GM18907 (cell line): ENCODE results near the gene TPD52L1.
"Not testable (repeated sequence)": the region's sequence is repeated elsewhere in the genome, so short reads cannot be mapped to it uniquely, and the experiment has no call there.

Experiments used
- ATAC-seq: cut with Tn5 transposase; IDR thresholded peaks from one replicate; pipeline ENCODE4 v1.9.1; 2021; ENCODE audit warnings: mild to moderate bottlenecking, moderate library complexity; ENCODE audit not compliant: unreplicated experiment

The TPD52L1 gene

DNA sequence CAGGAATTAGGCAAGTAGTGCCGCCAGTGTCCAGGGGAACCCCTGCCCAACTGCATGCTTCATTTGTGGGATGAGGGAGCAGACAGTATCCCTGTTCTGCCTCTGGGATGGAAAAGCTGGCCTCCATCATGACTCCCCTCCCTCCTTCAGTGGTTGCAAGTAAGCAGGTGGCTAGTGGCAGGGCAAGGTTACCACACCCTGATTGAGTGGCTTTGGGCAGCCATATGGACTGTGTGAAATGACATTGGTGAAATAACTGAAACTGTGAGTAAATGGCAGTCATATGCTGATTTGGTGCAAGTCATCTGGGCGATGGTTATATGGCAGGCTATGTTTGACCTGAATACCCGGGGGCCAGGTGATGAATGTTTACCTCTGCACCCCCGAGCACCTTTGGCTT, 115.2 kb downstream of the TPD52L1 start:
- ATAC-seq = no peak

DNA sequence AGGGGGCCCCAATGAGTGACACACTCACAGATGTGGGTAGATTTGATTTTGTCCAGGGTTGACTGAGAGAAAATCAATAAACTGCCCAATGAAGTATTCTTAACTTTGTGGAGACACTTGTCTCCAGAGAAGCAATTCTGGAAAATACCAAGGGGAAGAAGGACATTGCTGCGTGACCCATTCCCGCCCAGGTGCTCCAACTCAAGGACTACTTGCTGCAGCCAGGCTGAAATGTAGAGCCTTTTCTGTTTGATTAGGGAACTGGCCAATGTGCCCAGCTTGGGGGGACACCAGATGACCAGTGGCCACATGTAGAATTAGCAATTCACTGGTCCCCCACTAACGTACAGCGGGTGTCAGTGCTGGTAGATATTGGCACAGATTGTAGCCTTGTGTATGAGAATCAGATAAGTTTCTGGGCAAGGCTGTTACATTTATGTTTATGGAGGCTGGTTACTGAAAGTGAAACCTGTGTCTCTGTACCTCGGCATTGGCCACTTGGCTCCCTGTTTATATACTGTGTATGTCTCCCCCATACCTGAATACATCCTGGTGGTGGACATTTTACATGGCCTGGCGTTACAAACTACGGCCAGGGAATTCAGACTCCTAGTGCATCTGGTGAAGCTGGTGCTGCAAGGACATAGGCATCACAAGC, 115.9 kb downstream of the TPD52L1 start:
- no peak for ATAC-seq

DNA sequence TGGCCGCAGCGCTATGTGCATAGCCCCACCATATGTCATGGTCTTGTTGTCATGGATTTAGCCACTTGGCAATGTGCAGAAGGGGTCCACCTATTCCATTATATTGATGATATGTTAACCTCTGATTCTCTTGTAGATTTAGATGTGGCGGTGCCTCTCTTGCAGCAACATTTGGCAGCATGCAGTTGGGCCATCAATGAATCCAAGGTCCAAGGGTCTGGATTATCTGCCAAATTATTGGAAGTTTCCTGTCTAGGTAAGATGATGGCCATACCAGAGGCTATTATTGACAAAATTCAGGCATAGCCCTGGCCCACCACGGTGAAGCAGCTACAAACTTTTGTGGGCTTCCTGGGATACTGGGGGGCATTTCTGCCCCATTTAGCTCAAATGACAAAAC, 116.8 kb downstream of the TPD52L1 start:
- ATAC-seq = no peak

DNA sequence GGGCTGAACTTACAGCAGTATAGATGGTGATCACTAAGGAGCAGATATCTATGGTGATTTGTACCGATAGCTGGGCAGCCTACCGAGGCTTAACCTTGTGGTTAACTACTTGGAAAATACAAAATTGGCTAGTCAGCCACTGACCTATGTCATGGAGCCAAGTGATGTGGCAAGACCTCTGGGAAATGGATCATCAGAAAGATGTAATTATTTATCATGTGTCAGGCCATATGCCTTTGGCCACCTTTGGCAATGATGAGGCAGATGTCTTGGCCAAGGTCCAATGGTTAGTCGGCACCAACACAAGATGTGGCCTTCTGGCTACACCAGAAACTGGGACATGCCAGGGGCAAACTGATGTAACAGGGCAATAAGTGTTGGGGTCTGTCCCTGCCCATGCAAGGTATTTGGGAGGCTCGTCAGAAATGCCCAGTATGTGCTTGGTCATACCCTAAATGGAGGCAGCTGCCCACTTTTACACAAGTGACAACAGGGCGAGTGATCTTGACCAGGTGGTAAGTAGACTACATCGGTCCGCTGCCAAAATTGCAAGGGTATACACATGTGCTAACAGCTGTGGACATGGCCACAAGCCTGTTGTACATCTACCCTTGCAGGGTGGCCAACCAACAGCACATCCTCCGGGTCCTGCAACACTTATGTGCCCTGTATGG, 118.0 kb downstream of the TPD52L1 start:
- ATAC-seq = no peak

DNA sequence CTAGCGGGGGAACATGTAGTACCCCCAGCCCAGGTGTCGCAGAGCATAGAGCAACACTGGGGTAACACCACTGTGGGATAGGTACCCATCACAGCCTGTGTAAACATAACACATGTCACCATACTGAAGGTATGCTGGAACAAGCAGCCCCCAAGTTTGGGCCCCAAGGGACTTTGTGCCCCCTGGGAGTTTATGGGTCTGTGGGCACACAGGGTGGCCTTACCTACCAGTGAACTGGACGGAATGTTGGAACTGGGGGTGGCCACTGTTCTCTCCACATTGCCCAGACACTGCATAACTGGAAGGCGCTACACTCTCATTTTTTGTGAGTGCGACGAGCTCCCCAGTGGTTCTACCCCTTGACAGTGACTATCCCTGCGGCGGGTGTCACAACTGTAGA, 119.7 kb downstream of the TPD52L1 start:
- ATAC-seq = no peak

DNA sequence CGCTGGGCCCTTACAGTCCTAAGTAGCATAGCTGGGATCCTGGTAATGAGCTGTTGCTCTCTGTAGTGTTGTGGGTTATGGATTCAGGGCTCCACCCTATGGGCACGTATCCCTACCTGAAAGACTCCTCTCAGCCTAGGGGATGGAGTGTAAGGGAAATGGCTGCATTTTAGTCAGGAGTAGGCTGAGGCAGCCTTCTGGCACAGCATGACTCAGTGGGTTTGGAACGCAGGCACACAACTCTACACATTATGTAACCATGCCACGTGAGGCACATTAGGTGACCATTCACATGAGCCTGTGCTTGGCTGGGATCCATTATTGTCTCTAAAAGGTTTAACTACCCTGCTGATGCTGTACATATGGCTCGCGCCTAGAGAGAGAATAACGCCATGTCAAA, 120.4 kb downstream of the TPD52L1 start:
- ATAC-seq = no peak

DNA sequence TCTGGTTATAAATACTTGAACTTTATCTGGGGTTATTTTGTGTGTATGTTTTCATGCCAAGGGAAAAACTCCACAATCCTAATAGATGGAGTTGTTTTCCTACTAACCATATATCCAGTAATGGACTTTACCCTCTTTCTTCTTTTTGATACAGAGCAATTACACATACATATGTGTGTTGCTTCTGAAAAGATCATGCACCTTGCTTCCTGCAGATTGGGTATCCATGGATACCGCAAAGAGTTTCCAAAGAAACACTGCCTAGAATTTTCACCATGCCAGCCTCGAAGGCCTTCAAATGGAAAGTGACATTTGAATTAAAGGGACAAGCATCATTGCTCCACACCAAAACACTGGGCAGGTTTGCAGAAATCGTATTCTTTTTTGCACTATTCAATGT, 121.4 kb downstream of the TPD52L1 start:
- no peak for ATAC-seq

DNA sequence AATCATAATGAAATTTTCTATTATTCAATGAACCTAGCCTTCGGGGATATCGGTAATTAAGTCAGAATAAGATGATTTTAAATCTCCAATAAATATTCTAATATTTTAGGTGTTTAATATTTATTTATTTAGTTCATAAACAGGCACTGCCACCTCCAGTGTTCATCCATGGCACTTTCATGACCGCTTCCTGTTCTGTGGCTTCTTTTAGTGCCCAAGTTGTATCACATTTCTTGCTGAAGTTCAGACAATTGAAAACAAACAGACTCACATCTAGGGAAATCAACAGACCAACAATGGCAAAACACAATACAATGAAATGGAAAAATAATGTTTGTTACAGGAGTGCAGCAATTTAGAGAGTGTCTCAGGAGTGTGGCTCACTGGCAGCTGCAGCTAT, 122.2 kb downstream of the TPD52L1 start:
- ATAC-seq = no peak

DNA sequence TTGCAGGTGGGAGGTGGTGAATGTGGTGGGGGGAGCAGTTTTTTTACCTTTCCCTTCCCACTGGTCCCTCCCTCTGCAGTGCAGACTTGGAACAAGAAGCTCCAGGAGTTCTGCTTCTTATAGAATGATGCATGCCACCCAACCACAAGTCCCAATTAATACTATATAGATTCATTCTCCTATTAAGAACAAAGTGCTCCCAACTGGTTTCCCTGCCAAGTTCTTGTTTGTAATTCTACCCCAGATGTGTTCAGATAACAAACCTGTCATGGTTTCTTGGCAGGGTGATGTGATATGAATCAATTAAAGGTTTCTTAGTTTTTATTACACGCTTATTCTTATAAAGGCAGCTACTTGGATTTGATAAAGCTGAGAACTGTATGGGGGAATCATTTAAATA, 124.3 kb downstream of the TPD52L1 start:
- ATAC-seq = no peak

DNA sequence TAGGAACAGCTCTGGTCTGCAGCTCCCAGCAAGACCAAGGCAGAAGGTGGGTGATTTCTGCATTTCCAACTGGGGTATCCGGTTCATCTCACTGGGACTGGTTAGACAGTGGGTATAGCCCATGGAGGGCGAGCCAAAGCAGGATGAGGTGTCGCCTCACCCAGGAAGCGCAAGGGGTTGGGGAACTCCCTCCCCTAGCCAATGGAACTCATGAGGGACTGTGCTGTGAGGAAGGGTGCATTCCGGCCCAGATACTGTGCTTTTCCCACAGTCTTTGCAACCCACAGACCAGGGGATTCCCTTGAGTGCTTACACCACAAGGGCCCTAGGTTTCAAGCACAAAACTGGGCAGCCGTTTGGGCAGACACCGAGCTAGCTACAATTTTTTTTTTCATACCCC, 126.4 kb downstream of the TPD52L1 start:
- no peak for ATAC-seq

DNA sequence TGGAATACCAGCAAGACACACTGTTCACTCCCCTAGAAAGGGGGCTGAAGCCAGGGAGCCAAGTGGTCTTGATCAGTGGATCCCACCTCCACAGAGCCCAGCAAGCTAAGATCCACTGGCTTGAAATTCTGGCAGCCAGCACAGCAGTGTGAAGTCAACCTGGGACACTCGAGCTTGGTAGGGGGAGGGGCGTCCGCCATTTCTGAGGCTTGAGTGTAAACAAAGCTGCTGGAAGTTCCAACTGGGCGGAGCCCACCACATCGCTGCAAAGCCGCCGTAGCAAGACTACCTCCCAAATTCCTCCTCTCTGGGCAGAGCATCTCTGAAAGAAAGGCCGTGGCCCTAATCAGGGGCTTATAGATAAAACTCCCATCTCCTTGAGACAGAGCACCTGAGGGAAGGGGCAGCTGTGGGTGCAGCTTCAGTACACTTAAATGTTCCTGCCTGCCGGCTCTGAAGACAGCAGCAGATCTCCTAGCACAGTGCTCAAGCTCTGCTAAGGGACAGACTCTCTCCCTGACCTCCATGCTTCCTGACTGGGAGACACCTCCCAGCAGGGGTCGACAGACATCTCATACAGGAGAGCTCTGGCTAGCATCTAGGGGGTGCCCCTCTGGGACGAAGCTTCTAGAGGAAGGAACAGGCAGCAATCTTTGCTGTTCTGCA, 126.9 kb downstream of the TPD52L1 start:
- not testable (repeated sequence) for ATAC-seq

DNA sequence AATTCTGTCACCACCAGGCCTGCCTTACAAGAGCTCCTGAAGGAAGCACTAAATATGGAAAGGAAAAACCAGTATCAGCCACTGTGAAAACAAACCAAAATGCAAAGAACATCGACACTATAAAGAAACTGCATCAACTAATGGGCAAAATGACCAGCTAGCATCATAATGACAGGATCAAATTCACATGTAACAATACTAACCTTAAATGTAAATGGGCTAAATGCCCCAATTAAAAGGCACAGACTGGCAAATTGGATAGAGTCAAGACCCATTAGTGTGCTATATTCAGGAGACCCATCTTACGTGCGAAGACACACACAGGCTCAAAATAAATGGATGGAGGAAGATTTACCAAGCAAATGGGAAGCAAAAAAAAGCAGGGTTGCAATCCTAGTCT, 128.9 kb downstream of the TPD52L1 start:
- ATAC-seq = not testable (repeated sequence)

DNA sequence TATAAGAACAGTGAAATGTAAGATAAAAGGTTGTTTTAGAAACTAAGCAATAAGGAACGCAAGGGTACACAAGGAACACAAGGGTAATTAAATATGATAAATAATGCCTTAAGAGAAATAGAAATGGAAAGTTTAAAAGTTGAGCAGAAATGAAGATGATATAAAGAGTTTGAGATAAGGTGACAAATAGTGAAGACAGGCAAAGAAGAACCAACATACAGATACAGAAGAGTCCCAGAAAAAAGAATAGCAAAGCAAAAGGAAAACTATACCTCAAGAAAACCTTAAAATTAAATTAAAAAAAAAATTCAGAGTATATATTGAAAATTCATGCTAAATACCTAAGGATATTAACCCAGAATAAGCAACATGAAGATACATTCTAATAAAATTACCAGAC, 131.8 kb downstream of the TPD52L1 start:
- ATAC-seq = no peak

DNA sequence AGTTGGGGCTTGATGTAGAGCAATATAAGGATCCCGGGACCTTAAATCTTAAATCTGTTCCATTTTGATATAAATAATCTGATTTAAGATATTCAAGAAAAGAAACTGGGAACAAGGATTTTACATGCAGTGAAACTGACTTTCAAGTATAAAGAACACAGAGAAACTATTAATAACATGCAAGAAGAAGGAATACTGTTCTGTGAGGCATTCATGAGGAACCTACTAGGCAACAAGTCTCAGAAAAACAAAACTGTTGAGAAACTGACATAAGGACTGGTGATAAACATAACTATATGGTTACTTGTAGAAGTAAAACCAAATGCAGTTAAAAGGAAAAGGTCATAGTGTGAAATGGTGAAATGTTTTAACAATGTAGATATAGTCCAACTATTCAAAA, 132.4 kb downstream of the TPD52L1 start:
- ATAC-seq = no peak

DNA sequence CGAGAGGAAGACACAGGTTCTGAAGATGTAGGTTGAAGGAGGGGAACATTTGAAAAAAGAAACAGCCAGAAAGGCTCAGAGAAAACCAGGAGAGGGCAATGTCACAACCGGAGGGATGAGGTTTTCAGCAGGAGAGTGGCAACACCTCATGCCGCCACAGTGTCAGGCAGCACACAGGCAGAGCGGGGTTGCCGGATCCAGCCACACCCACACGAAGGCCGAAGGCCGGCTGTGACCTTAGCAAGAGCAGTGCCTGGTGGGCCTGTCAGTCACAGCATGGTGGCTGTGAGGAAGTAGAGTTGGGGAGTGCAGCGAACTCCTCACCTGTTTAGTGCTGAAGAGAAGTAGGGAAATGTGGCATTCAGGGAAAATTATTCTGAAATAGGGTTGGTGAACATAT, 134.1 kb downstream of the TPD52L1 start:
- ATAC-seq = no peak

DNA sequence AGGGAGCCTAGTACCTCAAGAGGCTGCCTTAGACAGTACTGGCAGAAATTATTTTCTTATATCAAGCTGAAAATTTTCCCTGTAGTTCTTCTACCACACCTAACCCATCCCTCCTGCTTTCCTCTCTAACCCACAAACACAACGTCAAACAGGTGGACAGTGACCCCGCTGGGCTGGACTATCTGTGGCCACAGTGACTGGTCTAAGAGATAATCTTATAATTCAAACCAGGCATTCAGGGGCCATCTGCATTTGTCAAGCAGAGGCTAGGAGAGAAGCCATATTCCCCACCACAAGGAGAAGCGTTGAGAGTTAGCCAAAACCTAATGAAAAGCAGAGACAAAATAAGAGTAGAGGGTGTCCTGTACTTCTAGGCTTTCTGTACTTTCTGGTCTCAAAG, 140.0 kb downstream of the TPD52L1 start:
- no peak for ATAC-seq

DNA sequence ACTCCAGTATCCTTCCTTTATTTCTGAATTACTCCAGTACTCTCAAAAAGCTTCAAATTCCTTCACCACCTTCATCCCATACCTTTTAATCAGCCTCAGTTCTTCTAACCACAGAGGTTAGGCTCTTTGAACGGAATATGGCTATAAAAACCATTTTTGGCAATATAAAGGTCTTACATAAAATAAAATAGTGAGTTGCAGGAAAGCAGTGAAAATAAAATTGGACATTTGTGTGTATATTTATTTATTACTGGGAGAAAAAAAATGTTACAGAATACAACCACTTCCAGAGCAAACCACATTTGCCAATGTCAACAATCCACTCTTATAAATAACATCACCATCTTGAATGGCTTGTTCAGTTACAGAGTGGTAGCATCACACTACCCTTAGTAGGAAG, 140.5 kb downstream of the TPD52L1 start:
- no peak for ATAC-seq

DNA sequence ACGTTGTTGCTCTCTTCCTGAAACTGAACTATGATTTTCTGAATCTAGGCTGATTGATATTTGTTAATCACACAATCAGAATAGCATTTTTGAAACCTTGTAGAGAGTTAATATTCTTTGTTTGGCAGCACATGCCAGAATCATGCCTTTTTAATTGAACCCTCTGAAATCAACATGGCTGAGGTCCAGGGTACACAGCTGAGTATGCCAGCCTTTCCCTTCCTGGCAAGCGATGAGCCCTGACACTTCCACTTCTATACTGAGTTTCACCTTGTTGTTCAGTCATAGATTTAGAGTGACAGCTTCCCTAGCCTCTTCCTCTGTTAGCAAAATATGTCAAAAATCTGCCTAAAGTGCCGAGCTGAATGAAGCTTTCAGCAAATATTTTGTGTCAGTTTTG, 141.4 kb downstream of the TPD52L1 start:
- no peak for ATAC-seq

DNA sequence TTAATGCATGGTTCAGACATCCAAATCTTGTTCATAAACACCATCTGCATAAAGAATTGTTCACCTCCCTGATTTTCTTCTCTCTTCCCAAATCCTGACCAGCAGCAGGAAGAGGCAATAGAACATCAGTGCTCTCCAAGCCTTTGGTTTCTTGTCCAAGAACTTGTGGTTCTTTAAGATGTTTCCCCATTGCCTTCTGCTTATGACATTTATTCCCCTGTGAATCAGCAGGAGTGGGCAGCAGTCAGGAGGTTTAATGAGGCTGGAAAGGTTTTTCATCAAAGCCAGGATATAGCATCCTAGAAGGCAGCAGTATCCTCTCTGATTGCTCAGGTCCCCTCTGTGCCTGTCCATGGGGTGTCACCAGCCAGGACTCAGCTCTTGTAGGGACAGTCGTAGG, 142.9 kb downstream of the TPD52L1 start:
- ATAC-seq = no peak

DNA sequence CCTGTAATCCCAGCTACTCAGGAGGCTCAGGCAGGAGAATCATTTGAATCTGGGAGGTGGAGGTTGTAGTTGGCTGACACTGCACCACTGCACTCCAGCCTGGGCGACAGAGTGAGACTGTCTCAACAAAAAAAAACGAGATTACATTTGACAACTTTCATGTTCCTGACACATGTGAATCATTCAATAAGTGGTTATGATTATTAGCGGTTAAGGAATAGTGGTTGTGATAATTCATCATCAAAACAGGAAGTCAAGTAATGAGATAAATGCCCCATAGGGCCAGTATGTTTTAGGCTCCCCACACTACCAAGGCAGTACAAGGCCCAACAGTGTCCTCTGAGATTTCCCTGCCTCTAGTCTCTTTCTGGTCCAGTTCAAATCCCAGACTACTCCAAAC, 145.7 kb downstream of the TPD52L1 start:
- no peak for ATAC-seq

DNA sequence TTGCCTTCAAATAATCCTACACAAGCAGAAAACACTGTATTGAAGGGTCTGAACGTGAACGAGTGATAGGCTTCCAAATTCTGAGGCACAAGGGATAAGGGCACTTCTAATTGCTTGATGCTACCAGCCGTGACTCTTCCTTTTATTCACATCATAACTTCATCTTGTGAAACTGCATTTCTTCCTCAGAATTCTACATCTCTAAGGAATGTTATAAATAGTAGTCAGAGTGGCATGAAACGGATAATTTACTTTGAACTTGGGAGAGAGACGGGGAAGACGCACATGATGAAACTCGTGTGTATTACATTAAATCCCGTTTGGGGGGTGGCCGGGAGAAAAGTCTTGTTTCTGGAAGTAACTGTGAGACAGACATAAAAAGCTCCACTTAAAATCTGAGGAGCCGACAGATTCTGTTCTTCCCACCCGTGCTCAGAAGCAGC, 147.4 kb downstream of the TPD52L1 start:
- ATAC-seq = no peak
